Cerebellar cortex (tissue), 1 donor: ENCODE measurements around the gene ALPI.

Experiments used
- DNase-seq: peaks from one replicate; pipeline ENCODE4 v3.0.0-alpha.2; 2015; ENCODE audit warnings: low spot score

ALPI gene

GRCh38 chr2:232463701-232464543, 8.0 kb downstream of the ALPI start:
- DNase-seq: no peak

- DNase-seq: no peak
These were observed 8.6 kb downstream of the ALPI start for GRCh38 chr2:232464544-232464885.

DNA sequence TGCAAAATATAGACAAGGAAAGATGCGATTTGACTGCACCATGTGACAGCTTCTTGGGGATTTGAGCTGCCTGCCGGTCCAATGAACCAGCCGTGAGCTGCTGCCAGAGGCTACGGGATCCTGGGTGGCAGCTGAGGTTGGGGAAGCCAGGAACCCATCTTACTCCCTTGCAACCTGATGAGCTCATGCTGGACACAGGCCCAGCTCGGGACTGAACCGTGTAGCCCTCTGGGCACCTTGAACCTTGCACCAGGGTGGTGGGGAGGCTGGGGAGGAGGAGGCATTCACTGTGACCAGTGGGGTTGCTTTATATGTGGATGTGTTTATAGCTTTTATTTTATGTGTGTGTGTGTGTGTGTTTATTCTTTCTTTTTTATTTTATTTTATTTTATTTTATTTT, 9.1 kb downstream of the ALPI start:
- no peak for DNase-seq

DNA sequence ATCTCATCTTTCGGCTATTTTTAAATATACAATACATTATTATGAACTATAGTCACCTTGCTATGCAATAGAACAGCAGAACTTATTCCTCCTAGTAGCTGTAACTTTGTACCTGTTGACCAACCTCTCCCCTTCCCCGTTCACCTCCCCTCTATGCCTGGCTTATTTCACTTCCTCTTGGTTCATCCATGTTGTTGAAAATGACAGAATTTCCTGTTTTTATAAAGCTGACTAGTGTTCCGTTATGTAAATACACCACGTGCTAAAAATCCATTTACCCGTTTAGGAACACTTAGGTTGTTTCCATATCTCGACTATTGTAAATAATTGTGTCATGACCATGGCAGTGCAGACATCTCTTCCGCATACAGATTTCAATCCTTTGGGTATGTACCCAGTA, 10.3 kb downstream of the ALPI start:
- DNase-seq: no peak

DNA sequence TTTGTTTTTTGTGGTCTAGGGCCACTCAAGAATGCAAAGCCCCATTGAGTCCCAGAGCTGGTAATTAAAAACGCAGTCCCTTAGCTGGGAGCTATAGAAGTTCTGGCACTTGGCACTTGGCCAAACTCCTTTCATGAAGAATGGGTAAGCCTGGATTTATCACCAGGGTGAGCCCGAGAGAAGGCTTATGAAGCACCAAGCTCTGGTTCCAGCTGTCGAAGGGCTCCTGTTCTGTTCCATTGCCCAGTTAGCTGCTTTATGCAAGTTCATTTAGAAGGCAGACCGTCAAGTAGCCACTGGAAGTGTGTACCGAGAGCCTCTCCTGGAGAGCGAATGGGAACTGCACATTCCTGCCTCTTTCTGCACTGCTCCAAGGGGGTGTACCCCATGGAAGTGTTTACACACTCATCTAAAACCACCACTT, 17.5 kb downstream of the ALPI start:
- no peak for DNase-seq

DNA sequence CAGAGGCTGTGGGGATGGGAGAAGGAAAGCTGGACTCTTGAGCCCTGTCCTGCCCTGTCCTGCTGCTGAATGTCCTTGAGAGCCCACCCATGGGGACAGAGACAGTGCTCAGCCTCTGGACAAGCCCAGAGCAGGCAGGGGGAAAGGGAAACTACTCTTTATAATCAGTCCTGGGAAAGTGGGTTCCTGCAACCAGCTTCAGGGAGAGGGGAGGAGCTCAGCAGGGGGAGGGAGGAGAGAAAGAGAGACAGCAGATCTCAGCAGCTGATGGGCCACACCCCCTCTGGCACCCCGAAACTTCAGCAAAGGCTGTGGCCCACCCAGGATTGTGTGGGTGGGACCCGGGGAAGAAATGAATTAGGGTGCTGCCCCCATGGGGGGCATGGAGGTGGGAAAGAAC, 20.1 kb downstream of the ALPI start:
- no peak for DNase-seq

DNA sequence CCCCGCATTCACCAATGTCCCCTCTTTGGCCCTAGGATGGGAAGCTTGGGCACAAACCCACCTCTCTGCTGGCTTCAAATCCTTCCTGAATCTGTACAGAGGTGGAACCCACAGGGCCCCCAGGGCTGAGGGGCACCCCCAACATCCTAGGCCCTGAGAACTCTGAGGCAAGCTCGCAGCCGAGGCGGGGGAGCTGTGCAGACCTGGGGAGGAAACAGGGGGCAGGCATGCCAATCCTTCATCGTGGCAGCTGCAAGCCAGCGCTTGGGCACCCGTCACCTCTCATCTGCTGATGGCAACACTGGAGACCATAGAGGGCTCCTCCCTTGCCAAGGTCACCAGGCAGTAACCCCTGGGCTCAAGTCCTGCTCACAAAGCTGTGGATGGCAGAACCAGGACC, 20.8 kb downstream of the ALPI start:
- DNase-seq: no peak

DNA sequence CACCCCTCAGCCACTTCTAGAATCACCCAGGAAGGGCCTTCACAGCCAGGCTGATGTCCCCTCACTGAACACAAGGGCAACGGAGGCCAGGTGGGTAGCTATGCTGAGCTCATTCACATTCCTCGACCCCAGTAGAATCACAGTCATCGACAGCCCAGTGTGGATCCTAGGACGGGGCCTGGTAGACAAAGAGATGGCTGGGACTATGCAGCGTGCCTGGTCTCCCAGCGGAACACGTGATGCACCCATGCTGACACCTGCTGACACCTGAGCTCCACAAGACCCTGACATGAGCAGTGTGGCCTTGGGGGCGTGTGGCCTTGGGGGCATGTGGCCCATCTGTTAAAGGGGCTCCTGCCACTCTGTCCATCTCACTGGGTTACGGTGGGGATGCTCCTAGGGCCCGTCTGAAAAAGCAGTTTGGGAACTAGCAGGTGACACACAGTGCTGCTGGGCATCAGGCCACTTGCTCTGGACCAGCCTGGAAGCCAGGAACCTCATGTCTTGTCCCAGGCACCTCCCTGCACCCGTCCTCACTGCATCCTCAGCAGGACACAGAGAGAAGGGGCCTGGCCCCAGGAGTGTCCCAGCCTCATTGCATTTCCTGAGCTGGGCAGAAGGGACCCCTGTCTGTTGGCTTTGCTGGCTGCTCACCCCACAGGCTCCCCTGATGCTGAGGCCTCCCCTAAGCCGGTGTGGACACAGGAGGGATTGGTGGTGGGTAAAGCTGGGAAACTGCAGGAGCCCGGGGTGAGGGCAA, 22.0 kb downstream of the ALPI start:
- DNase-seq: no peak

DNA sequence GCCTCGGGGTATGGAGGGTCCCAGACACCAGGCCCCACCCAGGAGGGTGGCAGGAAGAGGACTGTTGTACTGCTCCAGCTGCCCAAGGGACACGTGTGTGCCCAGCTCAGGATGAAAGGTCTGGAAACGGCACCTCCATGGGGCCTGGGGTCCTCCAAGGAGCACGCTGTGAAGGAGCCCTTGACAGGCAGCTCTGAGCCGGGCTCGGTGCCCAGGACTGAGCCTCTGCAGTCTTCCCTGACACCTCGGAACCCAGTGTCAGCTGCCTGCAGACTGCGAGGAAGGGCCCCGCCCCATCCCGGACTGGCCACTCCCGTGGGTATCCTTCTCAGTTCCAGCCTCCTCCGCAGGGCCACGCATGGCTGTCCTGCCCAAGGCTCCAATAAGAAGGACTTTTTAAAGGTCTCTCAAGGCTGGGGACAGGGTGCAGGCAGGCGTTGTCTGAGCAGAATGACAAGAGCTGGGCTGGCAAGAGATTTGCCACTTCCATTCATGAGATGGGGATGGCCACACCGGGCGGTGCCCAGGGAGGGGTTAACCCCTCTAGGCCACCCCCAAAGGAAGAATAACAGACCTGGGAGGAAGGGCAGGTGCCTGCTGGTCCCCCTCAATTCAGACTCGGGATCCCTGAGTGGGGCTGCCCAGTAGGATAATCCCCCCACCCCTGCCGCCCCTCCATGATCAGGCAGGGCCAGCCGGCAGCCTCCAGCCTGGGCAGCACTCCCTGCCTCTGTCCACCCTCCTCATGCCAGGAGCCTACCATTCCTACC, 22.8 kb downstream of the ALPI start:
- DNase-seq: no peak

DNA sequence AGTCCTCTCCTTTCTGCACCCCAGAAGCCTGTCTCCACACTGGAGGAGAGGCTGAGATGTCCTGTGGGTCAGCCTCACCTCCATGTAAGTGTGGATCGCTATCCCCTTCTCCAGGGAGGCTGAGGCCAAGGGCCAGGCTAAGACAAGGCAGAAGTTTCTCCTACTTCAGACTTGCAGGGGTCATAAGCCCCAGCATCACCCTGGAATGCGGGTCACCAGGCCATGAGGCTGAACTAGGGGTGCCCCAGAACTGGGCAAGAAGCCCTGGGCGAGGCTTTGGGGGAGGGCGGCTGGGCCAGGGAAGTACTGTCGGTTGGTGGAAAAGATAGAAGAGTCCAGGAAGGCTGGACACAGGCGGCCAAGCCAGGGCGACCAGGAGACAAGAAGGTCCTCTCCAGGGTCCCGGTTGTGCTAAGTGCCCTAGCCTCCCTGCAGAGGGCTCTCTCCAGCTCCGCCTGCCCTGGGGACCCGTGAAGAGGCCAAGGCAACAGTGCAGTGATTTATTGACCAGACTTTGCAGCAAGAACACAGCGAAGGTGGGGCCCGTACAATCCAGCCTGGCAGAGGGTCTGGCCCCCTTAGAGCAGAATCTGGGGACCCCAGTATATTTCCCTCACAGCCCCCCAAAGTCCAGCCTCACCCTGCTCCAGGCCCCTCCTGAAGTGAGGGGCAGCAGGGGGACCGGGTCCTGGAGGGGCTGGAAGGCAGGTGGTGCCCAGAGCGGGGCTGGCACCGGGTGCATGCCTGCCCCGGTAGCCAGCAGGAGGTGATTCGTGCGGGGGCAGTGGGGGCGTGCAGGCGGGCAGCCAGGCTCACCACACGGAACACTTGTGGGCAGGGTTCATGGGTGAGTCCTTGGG, 23.6 kb downstream of the ALPI start:
- DNase-seq: no peak

DNA sequence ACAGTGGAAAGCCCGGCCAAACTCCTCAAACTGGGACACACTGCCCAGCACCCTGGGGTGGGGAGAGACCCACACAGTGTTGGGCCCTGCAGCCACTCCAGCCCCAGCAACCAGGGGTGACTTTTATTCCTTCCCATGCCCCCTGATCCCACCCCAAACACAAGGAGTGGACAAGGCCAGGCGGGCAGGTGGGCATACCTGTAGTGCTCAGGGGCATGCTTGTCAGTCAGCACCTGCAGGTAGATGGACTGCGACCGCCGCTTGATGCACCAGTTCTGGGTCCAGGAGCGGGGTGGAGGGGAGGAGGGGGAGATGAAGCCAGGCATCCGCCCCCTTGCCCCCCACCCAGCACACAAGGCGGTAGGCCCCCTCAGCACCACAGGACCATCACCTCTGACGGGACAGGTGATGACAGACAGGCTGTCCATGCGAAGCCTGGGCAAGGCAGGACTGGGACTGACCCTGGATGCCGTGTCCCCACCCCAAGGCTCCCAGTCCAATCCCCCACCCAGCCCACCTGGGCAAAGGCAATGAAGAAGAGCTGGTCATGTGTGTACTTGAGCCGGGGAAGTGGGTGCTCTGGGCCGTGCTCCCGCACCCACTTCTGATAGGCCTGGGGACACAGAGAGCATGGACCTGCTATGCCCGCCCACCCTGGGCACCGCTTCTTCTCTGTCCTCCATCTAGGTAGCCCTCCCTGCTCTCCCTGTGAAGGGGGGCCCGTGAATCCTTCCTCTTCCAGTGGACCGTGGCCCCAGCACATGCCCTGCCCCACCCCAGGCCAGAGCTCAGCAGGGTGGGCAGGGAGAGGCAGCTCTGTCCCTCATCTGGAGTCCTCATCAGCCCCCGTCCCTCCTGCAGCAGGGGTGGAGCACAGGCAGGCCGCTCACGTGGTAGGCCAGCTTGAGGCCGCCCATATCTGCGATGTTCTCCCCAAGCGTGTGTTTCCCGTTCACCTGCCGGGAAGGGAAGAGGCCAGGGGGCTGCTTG, 24.5 kb downstream of the ALPI start:
- no peak for DNase-seq

- DNase-seq: no peak
These were observed 25.6 kb downstream of the ALPI start for GRCh38 chr2:232481322-232482140.

- no peak for DNase-seq
These were observed 26.6 kb downstream of the ALPI start for GRCh38 chr2:232482301-232483238.

- DNase-seq: no peak
These were observed 27.5 kb downstream of the ALPI start for GRCh38 chr2:232483311-232483922.

DNA sequence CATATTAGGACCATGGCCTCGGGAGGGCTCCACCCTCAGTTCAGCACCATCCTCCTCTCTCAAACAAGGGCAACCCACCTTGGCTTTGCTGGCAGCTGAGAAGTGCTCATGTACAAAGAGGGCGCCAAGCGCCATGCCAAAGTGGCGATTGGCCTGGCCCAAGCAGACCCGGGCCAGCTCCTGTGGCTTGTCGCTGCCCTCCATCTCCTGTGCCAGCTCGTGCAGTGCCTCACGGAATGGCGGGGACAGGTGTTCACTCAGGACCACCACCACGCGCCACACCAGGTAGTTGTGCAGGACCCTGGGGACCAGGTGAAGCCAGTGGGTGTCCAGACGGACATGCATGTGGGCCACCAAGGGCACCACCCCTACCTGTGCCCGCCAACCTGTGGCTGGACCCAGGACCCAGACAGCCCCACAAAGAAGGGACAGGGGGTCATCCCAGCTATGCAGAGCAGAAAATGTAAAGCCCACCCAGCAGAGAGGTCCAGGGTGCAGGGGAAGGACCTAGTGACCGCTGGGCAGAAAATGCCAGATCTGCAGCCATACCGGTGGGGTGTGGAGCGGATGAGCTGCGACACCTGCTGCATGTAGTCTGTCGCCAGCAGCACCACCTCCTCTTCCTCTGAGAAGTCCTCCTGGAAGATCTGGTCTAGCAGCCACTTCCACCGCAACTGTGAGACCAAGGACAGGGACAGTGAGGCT, 28.1 kb downstream of the ALPI start:
- DNase-seq: no peak

DNA sequence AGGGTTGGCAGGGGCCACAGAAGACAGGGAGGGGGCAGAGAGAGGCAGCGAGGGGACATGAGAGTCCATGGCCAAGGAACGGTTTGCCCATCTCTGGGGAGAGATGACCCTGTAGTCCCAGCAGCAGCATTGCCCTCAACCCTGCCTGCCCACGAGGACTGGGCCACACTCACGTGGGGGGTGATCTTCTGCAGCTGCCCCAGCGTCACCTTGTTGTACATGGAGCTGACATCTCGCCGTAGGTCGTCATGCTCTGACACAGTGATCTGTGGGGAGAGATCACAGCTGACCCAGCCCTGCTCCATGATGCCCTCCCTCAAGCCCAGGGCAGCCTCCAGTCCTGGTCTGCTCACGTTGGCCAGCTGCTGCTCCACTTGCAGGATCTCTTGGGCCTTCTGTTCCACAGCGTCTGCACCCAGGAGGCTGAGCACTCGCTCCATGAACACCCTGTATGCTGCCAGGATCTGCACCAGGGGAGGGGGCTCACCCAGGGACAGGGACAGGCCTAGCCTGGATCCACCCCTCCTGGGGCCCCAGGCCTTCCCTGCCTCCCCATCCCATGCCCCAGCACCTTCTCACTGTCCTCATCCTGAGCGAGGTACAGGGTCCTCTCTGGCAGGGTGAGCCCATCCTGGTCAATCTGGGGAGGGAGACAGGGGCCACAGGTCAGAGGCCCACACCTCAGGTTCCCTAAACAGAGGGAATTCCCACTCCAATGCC, 28.8 kb downstream of the ALPI start:
- DNase-seq: no peak

DNA sequence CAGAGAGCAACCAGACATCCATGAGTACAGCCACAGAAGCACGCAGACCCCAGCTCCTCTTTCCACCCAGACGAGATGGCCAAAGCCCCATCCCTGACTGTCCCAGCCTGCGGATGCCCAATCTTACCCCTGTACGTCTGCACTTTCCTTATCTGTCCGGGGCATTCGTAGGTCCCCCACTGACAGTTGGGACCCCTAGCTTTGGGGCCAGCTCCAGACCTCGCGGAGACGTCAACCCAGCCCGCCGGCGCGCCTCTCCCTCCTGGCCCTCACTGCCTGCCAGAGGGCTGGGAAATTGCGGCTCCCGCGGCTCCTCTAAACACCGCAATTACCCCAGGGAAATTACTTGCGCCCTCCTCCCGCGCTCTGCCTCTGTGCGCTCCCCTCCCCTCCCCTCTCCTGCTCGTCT, 29.4 kb downstream of the ALPI start:
- DNase-seq: no peak
